K562 (cell line): Measurements from ENCODE around the gene SYNE2.

Experiments
- CHD7 ChIP-seq: fragments of 200-600 bp; sonication (generic); IDR thresholded peaks from one replicate; pipeline ENCODE4 v1.6.1; 2012; ENCODE audit warnings: mild to moderate bottlenecking, low read depth, low read length, inconsistent platforms
- CTCF ChIP-seq, 3 experiments: IDR thresholded peaks in 2 of 3; conservative IDR thresholded peaks in 1 of 3; 2 replicates each; pipeline ENCODE4 v1.5.1; 2011 to 2012; ENCODE audit warnings: low read length in 3 of 3, mild to moderate bottlenecking in 3 of 3, control low read depth in 2 of 3, improper control_type of control experiment in 1 of 3, inconsistent platforms in 1 of 3, low read depth in 1 of 3, mixed read lengths in 1 of 3, moderate library complexity in 1 of 3; ENCODE audit not compliant: insufficient read depth in 2 of 3
- CTCFL ChIP-seq: IDR thresholded peaks from 2 replicates; pipeline ENCODE4 v1.6.1; 2011; ENCODE audit warnings: borderline replicate concordance, low read depth, mild to moderate bottlenecking, moderate library complexity, low read length; ENCODE audit not compliant: insufficient read depth, poor library complexity, severe bottlenecking
- E2F6 ChIP-seq, 2 experiments: IDR thresholded peaks; 2 replicates each; pipeline ENCODE4 v1.6.1; 2011; ENCODE audit warnings: borderline replicate concordance in 1 of 2, control low read depth in 1 of 2, low read depth in 1 of 2, low read length in 1 of 2, mild to moderate bottlenecking in 1 of 2, mixed read lengths in 1 of 2, moderate library complexity in 1 of 2; ENCODE audit not compliant: insufficient read depth in 1 of 2, insufficient read length in 1 of 2, poor library complexity in 1 of 2, severe bottlenecking in 1 of 2; ENCODE audit errors: extremely low read depth in 1 of 2
- GABPA ChIP-seq: fragments of 200-800 bp; sonication (Bioruptor generic); conservative IDR thresholded peaks from 2 replicates; pipeline ENCODE4 v1.6.1; 2016; ENCODE audit warnings: low read depth, missing genetic modification characterization, missing compliant biosample characterization
- JUNB ChIP-seq: fragments of 450-650 bp; formaldehyde crosslinking; conservative IDR thresholded peaks from 2 replicates; pipeline ENCODE4 v1.4.0; 2020; ENCODE audit warnings: mild to moderate bottlenecking
- KAT2B ChIP-seq: IDR thresholded peaks from one replicate; pipeline ENCODE4 v1.6.1; 2012; ENCODE audit warnings: low read depth, mild to moderate bottlenecking, control low read depth, inconsistent platforms, low read length, moderate library complexity
- RAD21 ChIP-seq, 2 experiments: fragments of 250-450 bp in 1 of 2; fragments of 450-650 bp in 1 of 2; sonication (Bioruptor Pico) in 1 of 2; formaldehyde crosslinking in 1 of 2; IDR thresholded peaks in 1 of 2; conservative IDR thresholded peaks in 1 of 2; 2 replicates each; pipeline versions ENCODE4 v1.4.0 to v1.8.0; 2020 to 2022; ENCODE audit warnings: mild to moderate bottlenecking in 2 of 2, moderate library complexity in 1 of 2
- SMAD3 ChIP-seq: fragments of 450-650 bp; formaldehyde crosslinking; conservative IDR thresholded peaks from 2 replicates; pipeline ENCODE4 v1.4.0; 2020; ENCODE audit warnings: mild to moderate bottlenecking
- USF2 ChIP-seq: sonication (generic); formaldehyde crosslinking; IDR thresholded peaks from 2 replicates; pipeline ENCODE4 v1.5.0; 2020; ENCODE audit warnings: missing genetic modification reagents
- ZNF184 ChIP-seq: sonication (generic); formaldehyde crosslinking; IDR thresholded peaks from 2 replicates; pipeline ENCODE4 v1.5.0; 2020; ENCODE audit warnings: missing genetic modification reagents
- ZNF274 ChIP-seq: IDR thresholded peaks from 2 replicates; pipeline ENCODE4 v1.6.1; 2011; ENCODE audit warnings: low read depth, mild to moderate bottlenecking, low read length, moderate library complexity, borderline replicate concordance
- ZNF655 ChIP-seq: fragments of 250-450 bp; sonication (Bioruptor Pico); IDR thresholded peaks from 2 replicates; pipeline ENCODE4 v1.5.0; 2021

GRCh38 chr14:63918411-63918810 is 65.6 kb downstream of the SYNE2 start:
- no peak for TF ChIP-seq GABPA (tag)
- TF ChIP-seq JUNB (CRISPR knock-in tag) = no peak
- no peak for TF ChIP-seq E2F6 (IDR thresholded peaks at IDR 0.05; ENCODE audit: borderline replicate concordance in 1 of 2, extremely low read depth in 1 of 2, insufficient read depth in 1 of 2, insufficient read length in 1 of 2, low read depth in 1 of 2, low read length in 1 of 2, poor library complexity in 1 of 2, severe bottlenecking in 1 of 2)
- TF ChIP-seq ZNF655 (CRISPR knock-in tag) = no peak
- TF ChIP-seq CTCFL = no peak
- no peak for TF ChIP-seq RAD21 (CRISPR knock-in tag; conservative IDR thresholded peaks at IDR 0.05 in 1 of 2, IDR thresholded peaks at IDR 0.05 in 1 of 2)
- TF ChIP-seq SMAD3 = no peak
- TF ChIP-seq ZNF274 = no peak
- no peak for TF ChIP-seq CHD7
- no peak for TF ChIP-seq CTCF (IDR thresholded peaks at IDR 0.05 in 2 of 3, conservative IDR thresholded peaks at IDR 0.05 in 1 of 3; ENCODE audit: insufficient read depth in 2 of 3, low read depth in 1 of 3, low read length in 3 of 3)
- no peak for TF ChIP-seq USF2
- no peak for TF ChIP-seq ZNF184
- TF ChIP-seq KAT2B = no peak
